SK-N-SH (cell line): ENCODE results near the gene CALN1.

ENCODE experiments used
- MEF2A ChIP-seq: IDR thresholded peaks from 2 replicates; pipeline ENCODE4 v1.4.0; 2012; ENCODE audit warnings: low read depth, borderline replicate concordance
- NRF1 ChIP-seq: IDR thresholded peaks from 2 replicates; pipeline ENCODE4 v1.6.1; 2012; ENCODE audit warnings: low read depth, mild to moderate bottlenecking, low read length
- SIN3A ChIP-seq: IDR thresholded peaks from 2 replicates; pipeline ENCODE4 v1.6.1; 2012; ENCODE audit warnings: low read depth, mild to moderate bottlenecking, low read length, moderate library complexity, borderline replicate concordance
- TF ChIP-seq, protein P1 (sequence below): fragments of 200-600 bp; sonication (generic); IDR thresholded peaks from 2 replicates; pipeline ENCODE4 v1.6.1; 2017; ENCODE audit warnings: antibody characterized with exemption, mild to moderate bottlenecking, moderate library complexity
- TF ChIP-seq, protein P2 (sequence below): IDR thresholded peaks from 2 replicates; pipeline ENCODE4 v1.4.0; 2012; ENCODE audit warnings: low read depth, borderline replicate concordance

DNA sequence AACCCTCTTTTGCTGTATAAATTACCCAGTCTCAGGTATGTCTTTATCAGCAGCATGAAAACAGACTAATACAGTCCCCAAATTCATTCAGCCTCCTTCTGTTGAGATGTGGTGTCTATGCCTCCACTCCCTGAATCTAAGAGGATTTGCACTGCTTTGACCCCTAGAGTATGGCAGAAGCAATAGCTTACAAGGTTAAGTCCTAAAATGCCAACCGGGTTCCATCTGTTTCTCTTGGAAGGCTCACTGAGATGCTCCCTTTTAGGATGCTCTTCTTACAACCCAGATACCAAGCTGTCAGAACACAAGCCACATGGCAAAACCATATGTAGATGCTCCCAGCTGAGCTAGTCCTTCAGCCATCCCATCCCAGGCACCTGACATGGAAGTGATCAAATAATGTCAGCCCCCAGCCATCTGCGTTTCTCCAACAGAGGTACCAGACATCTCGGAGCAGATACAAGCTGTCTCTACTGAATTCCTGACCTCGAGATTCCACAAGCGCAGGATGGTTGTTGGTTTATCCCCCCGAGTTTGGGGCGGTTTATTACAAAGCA lies 20.2 kb downstream of the CALN1 start:
- TF ChIP-seq SIN3A (no peak), NRF1 (no peak), MEF2A (no peak)
- TF ChIP-seq, protein P1, sequence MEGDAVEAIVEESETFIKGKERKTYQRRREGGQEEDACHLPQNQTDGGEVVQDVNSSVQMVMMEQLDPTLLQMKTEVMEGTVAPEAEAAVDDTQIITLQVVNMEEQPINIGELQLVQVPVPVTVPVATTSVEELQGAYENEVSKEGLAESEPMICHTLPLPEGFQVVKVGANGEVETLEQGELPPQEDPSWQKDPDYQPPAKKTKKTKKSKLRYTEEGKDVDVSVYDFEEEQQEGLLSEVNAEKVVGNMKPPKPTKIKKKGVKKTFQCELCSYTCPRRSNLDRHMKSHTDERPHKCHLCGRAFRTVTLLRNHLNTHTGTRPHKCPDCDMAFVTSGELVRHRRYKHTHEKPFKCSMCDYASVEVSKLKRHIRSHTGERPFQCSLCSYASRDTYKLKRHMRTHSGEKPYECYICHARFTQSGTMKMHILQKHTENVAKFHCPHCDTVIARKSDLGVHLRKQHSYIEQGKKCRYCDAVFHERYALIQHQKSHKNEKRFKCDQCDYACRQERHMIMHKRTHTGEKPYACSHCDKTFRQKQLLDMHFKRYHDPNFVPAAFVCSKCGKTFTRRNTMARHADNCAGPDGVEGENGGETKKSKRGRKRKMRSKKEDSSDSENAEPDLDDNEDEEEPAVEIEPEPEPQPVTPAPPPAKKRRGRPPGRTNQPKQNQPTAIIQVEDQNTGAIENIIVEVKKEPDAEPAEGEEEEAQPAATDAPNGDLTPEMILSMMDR, result no peak
- TF ChIP-seq, protein P2, sequence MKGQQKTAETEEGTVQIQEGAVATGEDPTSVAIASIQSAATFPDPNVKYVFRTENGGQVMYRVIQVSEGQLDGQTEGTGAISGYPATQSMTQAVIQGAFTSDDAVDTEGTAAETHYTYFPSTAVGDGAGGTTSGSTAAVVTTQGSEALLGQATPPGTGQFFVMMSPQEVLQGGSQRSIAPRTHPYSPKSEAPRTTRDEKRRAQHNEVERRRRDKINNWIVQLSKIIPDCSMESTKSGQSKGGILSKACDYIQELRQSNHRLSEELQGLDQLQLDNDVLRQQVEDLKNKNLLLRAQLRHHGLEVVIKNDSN, result no peak
